Measurements from ENCODE around the gene HRG. TPM values are rescaled to one million over a fixed set of nuclear protein-coding genes. Genes with fewer than 3 reads are reported as not detected.

The HRG gene
- total and polyA plus RNA-seq, 2 of the 4 experiments (the other 2 are of a cell fraction): not detected

DNA sequence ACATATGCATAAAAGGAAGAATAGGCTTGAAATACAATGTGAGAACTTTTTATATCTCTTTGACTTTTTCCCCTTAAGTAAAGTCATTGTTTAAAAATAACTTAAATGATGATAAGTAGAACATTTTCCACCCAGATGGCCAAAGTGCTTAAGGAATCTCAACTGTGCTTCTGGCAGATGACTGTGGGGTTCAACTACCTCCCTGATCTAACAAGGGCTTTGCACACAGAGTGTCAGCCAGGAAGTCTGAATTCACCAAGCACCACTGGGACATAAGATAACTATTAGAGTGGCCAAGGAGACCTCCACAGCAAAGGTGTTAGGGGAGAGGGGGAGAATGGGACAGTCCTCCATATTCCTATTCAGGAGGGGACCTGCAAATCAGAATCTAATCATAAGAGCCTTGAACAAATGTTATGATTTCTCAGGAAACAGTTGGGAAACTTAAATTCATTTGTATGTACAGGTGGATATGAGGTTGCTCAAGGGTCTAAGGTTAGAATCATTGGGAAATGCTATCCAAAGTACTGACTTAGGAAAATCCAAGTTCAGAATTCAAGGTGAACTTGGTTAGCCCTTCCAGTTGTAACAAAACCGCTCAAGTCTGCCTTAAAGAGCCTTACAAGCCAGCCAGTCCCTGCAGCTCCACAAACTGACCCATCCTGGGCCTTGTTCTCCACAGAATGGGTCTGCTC is 25.9 kb upstream of the HRG start, which contains the start of gene FETUB:
FETUB (plus strand) TSS at position 622 of the 695 bp plus-strand sequence; CDS start at position 684, 62 bp downstream.
- H4K91ac ChIP-seq (ENCODE audit: insufficient read depth, low read depth, low read length): no peak within 1 kb of the TSS
- no peak within 1 kb of the TSS for H2BK15ac ChIP-seq (ENCODE audit: low read depth, low read length)
- H4K20me1 ChIP-seq (ENCODE audit: insufficient read depth, low read length): no peaks in the 10 kb centered on the region
- no peak within 1 kb of the TSS for H3K4me3 ChIP-seq (ENCODE audit: insufficient read depth, low read depth, low read length)
- no peak within 1 kb of the TSS for H3K23ac ChIP-seq (ENCODE audit: low read depth, low read length)
- no peak within 1 kb of the TSS for H2BK20ac ChIP-seq (ENCODE audit: low read depth, low read length)
- no peak within 1 kb of the TSS for H3K56ac ChIP-seq (ENCODE audit: extremely low read depth, insufficient read depth, low read length)
- H3K9me3 ChIP-seq (ENCODE audit: control insufficient read depth, insufficient read depth, low read length): no peaks in the 10 kb centered on the region
- no peak within 1 kb of the TSS for H3K27ac ChIP-seq (ENCODE audit: insufficient read depth, low read length)
- H3K36me3 ChIP-seq (ENCODE audit: control insufficient read depth, insufficient read depth, low read length): no peaks in the 10 kb centered on the region
- TF ChIP-seq NFE2L2 (IDR thresholded peaks at IDR 0.05; ENCODE audit: low read depth, low read length): no peak
- no peak for TF ChIP-seq FOS (IDR thresholded peaks at IDR 0.05; ENCODE audit: low read depth, low read length)
- no peak for TF ChIP-seq CTCF (conservative IDR thresholded peaks at IDR 0.05; ENCODE audit: low read depth, low read length)
- no peak for TF ChIP-seq RCOR1 (IDR thresholded peaks at IDR 0.05; ENCODE audit: insufficient replicate concordance, low read length)
- no peak for TF ChIP-seq MXI1 (IDR thresholded peaks at IDR 0.05; ENCODE audit: borderline replicate concordance, low read depth, low read length)
- no peak for TF ChIP-seq BHLHE40 (IDR thresholded peaks at IDR 0.05; ENCODE audit: low read depth, low read length)
- no peak for TF ChIP-seq USF2 (IDR thresholded peaks at IDR 0.05; ENCODE audit: low read depth, low read length)
- TF ChIP-seq SMC3 (IDR thresholded peaks at IDR 0.05; ENCODE audit: low read depth, low read length): no peak
- no peak within 1 kb of the TSS for H4K8ac ChIP-seq (ENCODE audit: low read depth in 2 of 2, low read length in 2 of 2)
- no peak within 1 kb of the TSS for H2AFZ ChIP-seq (replicated peaks; ENCODE audit: low read length, poor library complexity)
- intact Hi-C loops (cut with micrococcal nuclease): no loop called here
- no peak within 1 kb of the TSS for H2BK120ac ChIP-seq (ENCODE audit: low read depth, low read length)
- DNase-seq (no peak), ATAC-seq (ENCODE audit: low read depth) (no peak)
- no peaks in the 10 kb centered on the region for H3K79me1 ChIP-seq (ENCODE audit: low read depth in 1 of 2, low read length in 2 of 2)
- ChIA-PET CTCF (no interaction called here), POLR2A (ENCODE audit: unreplicated experiment) (no interaction called here)
- H2AK5ac ChIP-seq (ENCODE audit: low read depth, low read length): no peak within 1 kb of the TSS
- in situ Hi-C loops (cut with MboI; ENCODE audit: low sequenced_read_pairs): no loop called here
- no peak within 1 kb of the TSS for H3K9ac ChIP-seq (ENCODE audit: low read depth, low read length)
- no peak within 1 kb of the TSS for H4K5ac ChIP-seq (ENCODE audit: low read depth, low read length)
- no peaks in the 10 kb centered on the region for H3K9me1 ChIP-seq (ENCODE audit: insufficient read depth, low read length)
- no peaks in the 10 kb centered on the region for H3K4me1 ChIP-seq (ENCODE audit: control insufficient read depth, insufficient read depth, low read length)
- no peak within 1 kb of the TSS for H2BK5ac ChIP-seq (ENCODE audit: low read depth, low read length, poor library complexity, severe bottlenecking)
- dilution Hi-C loops (cut with HindIII; ENCODE audit: low sequenced_read_pairs, unreplicated experiment): no loop called here
- no peak within 1 kb of the TSS for H3K18ac ChIP-seq (ENCODE audit: low read depth, low read length)
- H2AK9ac ChIP-seq (replicated peaks; ENCODE audit: low read depth, low read length, poor library complexity): no peak within 1 kb of the TSS
- H3K4ac ChIP-seq (ENCODE audit: low read depth, low read length): no peak within 1 kb of the TSS
- H3K27me3 ChIP-seq (ENCODE audit: control insufficient read depth, insufficient read depth, low read length): peaks cover 23% of the 10 kb centered on the region
- H3K4me2 ChIP-seq (ENCODE audit: low read depth, low read length): no peak within 1 kb of the TSS
- no CpG with 5 or more reads among the region's 1 CpG for WGBS, 2 experiments (ENCODE audit: extremely low coverage in 2 of 2, insufficient read length in 1 of 2)
- no TSS peak for BruUV-seq (replicated peaks)
- no peak within 1 kb of the TSS for H3K14ac ChIP-seq (replicated peaks; ENCODE audit: low read depth, low read length)
